ENCODE results near the gene KTN1.
A peak's percentile ranks its signal among the peaks of the same experiment; 100 is the strongest.

KTN1 gene

GRCh38 chr14:55673048-55673447 is 93.0 kb downstream of the KTN1 start:
- DNase-seq (ENCODE audit: low spot score), result no peak

- no peak for DNase-seq (ENCODE audit: low spot score)
Measured at GRCh38 chr14:55681096-55681495, 101.1 kb downstream of the KTN1 start.

GRCh38 chr14:55684956-55685584 is 105.1 kb downstream of the KTN1 start:
- DNase-seq (ENCODE audit: low spot score), result no peak

GRCh38 chr14:55686713-55687112 is 106.7 kb downstream of the KTN1 start:
- DNase-seq (ENCODE audit: low spot score), result no peak

GRCh38 chr14:55688566-55688965 is 108.6 kb downstream of the KTN1 start:
- no peak for DNase-seq (ENCODE audit: low spot score)

- no peak for DNase-seq (ENCODE audit: low spot score)
Measured at GRCh38 chr14:55689981-55690871, 110.2 kb downstream of the KTN1 start.

GRCh38 chr14:55691659-55692058 is 111.7 kb downstream of the KTN1 start:
- no peak for DNase-seq (ENCODE audit: low spot score)

GRCh38 chr14:55693904-55694303 is 113.9 kb downstream of the KTN1 start:
- DNase-seq (ENCODE audit: low spot score), result no peak

GRCh38 chr14:55697414-55697861 is 117.4 kb downstream of the KTN1 start:
- no peak for DNase-seq (ENCODE audit: low spot score)

GRCh38 chr14:55698051-55698450 is 118.0 kb downstream of the KTN1 start:
- no peak for DNase-seq (ENCODE audit: low spot score)

GRCh38 chr14:55699131-55700057 is 119.4 kb downstream of the KTN1 start:
- DNase-seq (ENCODE audit: low spot score), result no peak

- no peak for DNase-seq (ENCODE audit: low spot score)
Measured at GRCh38 chr14:55701638-55702037, 121.6 kb downstream of the KTN1 start.

- no peak for DNase-seq (ENCODE audit: low spot score)
Measured at GRCh38 chr14:55702511-55702910, 122.5 kb downstream of the KTN1 start.

GRCh38 chr14:55704654-55705053 is 124.6 kb downstream of the KTN1 start:
- DNase-seq (ENCODE audit: low spot score), result no peak

- no peak for DNase-seq (ENCODE audit: low spot score)
Measured at GRCh38 chr14:55705651-55706364, 125.8 kb downstream of the KTN1 start.

GRCh38 chr14:55706365-55706684 is 126.3 kb downstream of the KTN1 start:
- no peak for DNase-seq (ENCODE audit: low spot score)

- DNase-seq (ENCODE audit: low spot score), result no peak
Measured at GRCh38 chr14:55706893-55707292, 126.9 kb downstream of the KTN1 start.

GRCh38 chr14:55707365-55707804 is 127.4 kb downstream of the KTN1 start:
- DNase-seq (ENCODE audit: low spot score), result peak; percentile 70

- no peak for DNase-seq (ENCODE audit: low spot score)
Measured at GRCh38 chr14:55710506-55711041, 130.6 kb downstream of the KTN1 start.

- no peak for DNase-seq (ENCODE audit: low spot score)
Measured at GRCh38 chr14:55711175-55711811, 131.3 kb downstream of the KTN1 start.

- DNase-seq (ENCODE audit: low spot score), result peak; percentile 20
Measured at GRCh38 chr14:55712491-55712890, 132.5 kb downstream of the KTN1 start.

Measured in Ammon's horn (tissue), 1 donor.